Keratinocyte (primary cell): ENCODE measurements around the gene GPR153. TPM values are rescaled to one million over a fixed set of nuclear protein-coding genes. Genes with fewer than 3 reads are reported as not detected.

Source experiments
- DNase-seq: peaks from one replicate; pipeline ENCODE4 v3.0.0-alpha.2; 2011; ENCODE audit warnings: low read depth, missing footprints, low spot score
- FAIRE-seq: peaks from 2 replicates; lab custom pipeline; 2011; peaks lifted over from hg19 to GRCh38; lab: Jason Lieb, UNC
- H2AFZ ChIP-seq: 2 replicates; pipeline ENCODE4 v1.6.0; 2012; ENCODE audit warnings: low read length, control low read depth, inconsistent platforms; ENCODE audit not compliant: control insufficient read depth
- H3K27ac ChIP-seq: 2 replicates; pipeline ENCODE4 v1.5.1; 2011; ENCODE audit warnings: low read length; ENCODE audit not compliant: control insufficient read depth, insufficient read depth
- H3K27me3 ChIP-seq: 3 replicates; pipeline ENCODE4 v1.6.0; 2011; ENCODE audit warnings: low read length; ENCODE audit not compliant: control insufficient read depth, insufficient read depth; ENCODE audit errors: extremely low read depth
- H3K36me3 ChIP-seq, 2 experiments: 2 replicates in 1 of 2; 3 replicates in 1 of 2; pipeline ENCODE4 v1.5.1; 2011; ENCODE audit warnings: low read length in 2 of 2, mild to moderate bottlenecking in 1 of 2; ENCODE audit not compliant: control insufficient read depth in 2 of 2, insufficient read depth in 2 of 2; ENCODE audit errors: extremely low read depth in 1 of 2
- H3K4me1 ChIP-seq: 3 replicates; pipeline ENCODE4 v1.5.1; 2011; ENCODE audit warnings: low read length; ENCODE audit not compliant: control insufficient read depth, insufficient read depth; ENCODE audit errors: extremely low read depth
- H3K4me2 ChIP-seq: 3 replicates; pipeline ENCODE4 v1.6.0; 2011; ENCODE audit warnings: low read depth, low read length; ENCODE audit not compliant: control insufficient read depth, insufficient read depth; ENCODE audit errors: extremely low read depth
- H3K4me3 ChIP-seq, 3 experiments: fragments of 200-600 bp in 1 of 3; sonication (generic) in 1 of 3; 2 replicates in 2 of 3; 3 replicates in 1 of 3; pipeline ENCODE4 v1.5.1; 2011 to 2016; ENCODE audit warnings: low read length in 3 of 3, mild to moderate bottlenecking in 3 of 3, control low read depth in 2 of 3, inconsistent platforms in 1 of 3, low read depth in 1 of 3, mixed read lengths in 1 of 3, mixed run types in 1 of 3, moderate library complexity in 1 of 3; ENCODE audit not compliant: control insufficient read depth in 2 of 3, insufficient read depth in 2 of 3; ENCODE audit errors: extremely low read depth in 1 of 3
- H3K79me2 ChIP-seq: 2 replicates; pipeline ENCODE4 v1.6.0; 2012; ENCODE audit warnings: low read length; ENCODE audit not compliant: control insufficient read depth, insufficient read depth
- H3K9ac ChIP-seq: 3 replicates; pipeline ENCODE4 v1.6.0; 2011; ENCODE audit warnings: low read length; ENCODE audit not compliant: control insufficient read depth, insufficient read depth; ENCODE audit errors: extremely low read depth
- H3K9me1 ChIP-seq: 3 replicates; pipeline ENCODE4 v1.6.0; 2011; ENCODE audit warnings: low read length; ENCODE audit not compliant: control insufficient read depth, insufficient read depth; ENCODE audit errors: extremely low read depth
- H3K9me3 ChIP-seq: 2 replicates; pipeline ENCODE4 v1.5.1; 2012; ENCODE audit warnings: low read depth, low read length; ENCODE audit not compliant: control insufficient read depth
- H4K20me1 ChIP-seq: 3 replicates; pipeline ENCODE4 v1.6.0; 2011; ENCODE audit warnings: low read length; ENCODE audit not compliant: control insufficient read depth, insufficient read depth; ENCODE audit errors: extremely low read depth
- CTCF ChIP-seq, 3 experiments: IDR thresholded peaks in 1 of 3; conservative IDR thresholded peaks in 1 of 3; optimal IDR thresholded peaks in 1 of 3; 2 replicates in 2 of 3; 3 replicates in 1 of 3; pipeline versions ENCODE3 to v1.5.1; 2011; ENCODE audit warnings: low read length in 3 of 3, mild to moderate bottlenecking in 3 of 3, moderate library complexity in 2 of 3, control low read depth in 1 of 3, inconsistent platforms in 1 of 3; ENCODE audit not compliant: insufficient read depth in 2 of 3; ENCODE audit errors: extremely low read depth in 1 of 3
- EZH2 ChIP-seq: IDR thresholded peaks from one replicate; pipeline ENCODE4 v1.6.1; 2012; ENCODE audit warnings: inconsistent platforms, mild to moderate bottlenecking, low read length, moderate library complexity
- dilution Hi-C: fragments of 300-500 bp; cut with MboI; formaldehyde crosslinking; loops from one replicate; pipeline ENCODE4 v1.7.0; 2020; ENCODE audit warnings: low sequenced_read_pairs; ENCODE audit not compliant: extremely low pct_ligation_motif_present
- polyA plus RNA-seq, 5 experiments: library from polyadenylated mRNA; depleted of rRNA in 3 of 5; stranded (reverse) in 3 of 5; stranded (forward) in 1 of 5; unstranded in 1 of 5; fragments of >200 nt; gene quantifications; 1 replicate in 1 of 5; 2 replicates in 3 of 5; 3 replicates in 1 of 5; pipeline versions ENCODE4 v1.2.1 to v1.2.3, GENCODE V29; 2011 to 2012; ENCODE audit warnings: missing spikeins in 2 of 5, low read depth in 1 of 5, low replicate concordance in 1 of 5

The GPR153 gene
- polyA plus RNA-seq, 1 donor (not counting 4 experiments of a cell fraction or from before 2014, with no cell fraction given): 7.2 TPM

- peaks cover 2% of the 10 kb centered on the region for H4K20me1 ChIP-seq
- H3K9me3 ChIP-seq: no peaks in the 10 kb centered on the region
- no peak for TF ChIP-seq CTCF (optimal IDR thresholded peaks at IDR 0.05 in 1 of 3, IDR thresholded peaks at IDR 0.05 in 1 of 3, conservative IDR thresholded peaks at IDR 0.05 in 1 of 3; ENCODE audit: extremely low read depth in 1 of 3, insufficient read depth in 2 of 3, low read length in 3 of 3)
- no peak for TF ChIP-seq EZH2
- H3K4me2 ChIP-seq: no peak overlapping the region
- H2AFZ ChIP-seq: no peak overlapping the region
- no peak overlapping the region for H3K9ac ChIP-seq
- DNase-seq (no peak), FAIRE-seq (no peak)
- dilution Hi-C loops: no loop called here
- peaks cover 3% of the 10 kb centered on the region for H3K79me2 ChIP-seq
- no peaks in the 10 kb centered on the region for H3K36me3 ChIP-seq
- H3K9me1 ChIP-seq: no peaks in the 10 kb centered on the region
- peaks cover under 1% of the 10 kb centered on the region for H3K4me1 ChIP-seq
- no peak overlapping the region for H3K4me3 ChIP-seq
- H3K27me3 ChIP-seq: peaks cover 45% of the 10 kb centered on the region
- H3K27ac ChIP-seq: no peak overlapping the region
These were observed 20.7 kb downstream of the GPR153 start for GRCh38 chr1:6239950-6240768.

DNA sequence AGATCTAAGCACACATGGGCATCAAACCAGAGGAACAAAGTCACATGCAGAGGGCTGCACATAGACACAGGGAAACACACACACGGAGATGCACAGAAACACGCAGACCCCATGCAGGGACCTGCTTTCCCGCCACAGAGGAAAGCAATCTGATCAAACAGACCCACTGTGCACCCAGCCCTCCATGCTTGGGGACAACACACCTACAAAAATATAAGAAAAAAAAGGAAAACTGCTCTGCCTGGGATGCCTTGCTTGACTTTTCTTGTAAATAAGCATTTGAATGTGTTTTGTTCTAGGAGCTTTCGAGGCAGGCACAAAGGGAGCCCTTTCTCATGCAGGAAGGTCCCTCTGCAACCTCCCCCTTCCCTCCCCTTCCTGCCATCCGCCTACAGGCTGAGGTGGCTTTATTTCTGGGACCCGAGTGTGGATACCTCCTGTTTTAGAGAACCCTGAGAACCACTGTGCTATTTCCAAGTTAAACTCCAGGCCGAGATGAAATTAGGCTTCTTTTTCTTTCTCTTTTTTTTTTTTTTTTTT, 21.6 kb downstream of the GPR153 start:
- dilution Hi-C loops: no loop called here
- no peaks in the 10 kb centered on the region for H3K9me1 ChIP-seq

More for the DNA sequence above, 21.6 kb downstream of the GPR153 start:
- Histone ChIP-seq H4K20me1 (peaks cover 2% of the 10 kb centered on the region), H2AFZ (no peak overlapping the region), H3K9ac (no peak overlapping the region), H3K4me2 (no peak overlapping the region), H3K4me3 (no peak overlapping the region), H3K27me3 (peaks cover 37% of the 10 kb centered on the region), H3K4me1 (peaks cover 8% of the 10 kb centered on the region), H3K27ac (no peak overlapping the region), H3K9me3 (no peaks in the 10 kb centered on the region), H3K36me3 (no peaks in the 10 kb centered on the region), H3K79me2 (peaks cover 12% of the 10 kb centered on the region)
- TF ChIP-seq CTCF (optimal IDR thresholded peaks at IDR 0.05 in 1 of 3, IDR thresholded peaks at IDR 0.05 in 1 of 3, conservative IDR thresholded peaks at IDR 0.05 in 1 of 3; ENCODE audit: extremely low read depth in 1 of 3, insufficient read depth in 2 of 3, low read length in 3 of 3) (no peak), EZH2 (no peak)
- DNase-seq (no peak), FAIRE-seq (no peak)
